Stimulated activated CD4-positive, alpha-beta T cell treated with anti-CD3 and anti-CD28 coated beads, Interleukin-15, amount 100 ng/mL, for 1 hour (primary cell): ENCODE results near the gene TACC2.

Experiments
- DNase-seq, 2 donors: peaks; one replicate each; pipeline ENCODE4 v3.0.0-alpha.2; 2020; ENCODE audit warnings: low read depth in 1 of 2, low spot score in 1 of 2

Gene TACC2

DNA sequence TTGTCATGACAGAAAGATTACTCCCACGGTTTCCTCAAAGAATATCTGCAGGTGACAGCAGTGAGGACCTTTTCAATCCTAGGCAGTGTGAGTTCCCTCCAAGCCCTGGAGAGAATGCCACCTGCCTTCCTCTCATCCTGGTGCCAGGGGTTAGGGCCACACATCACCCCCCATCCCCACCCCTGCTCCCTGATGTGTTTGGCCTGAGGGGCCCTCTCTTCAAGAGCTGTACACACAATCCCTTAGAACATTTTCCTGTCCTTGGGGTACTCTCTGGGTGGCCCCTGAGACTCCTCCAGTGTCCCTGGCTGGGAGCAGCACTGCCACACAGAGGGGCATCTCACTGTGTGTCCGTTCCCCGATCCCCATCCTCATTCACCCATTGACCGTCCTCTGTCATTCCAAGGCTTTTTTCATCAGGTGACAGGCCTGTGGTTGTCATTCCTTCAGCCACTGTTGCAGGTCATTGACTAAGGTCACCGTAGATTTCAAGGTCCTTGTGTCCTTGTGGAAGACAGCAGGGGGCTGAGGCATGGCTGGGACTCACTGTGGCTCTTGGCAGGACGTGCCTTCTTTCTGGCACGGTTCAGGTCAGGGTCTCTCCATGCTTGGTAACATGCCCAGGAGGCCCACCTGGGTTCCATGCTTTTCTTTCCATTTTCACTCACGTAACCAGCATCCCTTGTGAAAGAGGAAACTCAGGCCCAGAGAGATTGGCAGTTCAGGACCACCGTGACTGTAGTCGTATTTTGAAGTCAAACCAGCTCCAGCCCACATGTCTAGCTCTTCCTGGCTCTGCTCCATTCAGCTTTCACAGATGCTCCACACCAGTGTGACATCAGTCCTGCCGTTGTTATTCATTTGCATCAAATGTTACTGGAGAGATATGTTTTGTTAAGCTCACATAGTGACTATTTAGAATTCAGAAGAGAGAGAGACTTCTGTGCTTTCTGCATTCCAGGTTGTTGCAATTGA is 255.3 kb downstream of the TACC2 start:
- DNase-seq, result no peak

- DNase-seq, result no peak
Measured at GRCh38 chr10:122245136-122245535, 256.2 kb downstream of the TACC2 start.

- no peak for DNase-seq
Measured at GRCh38 chr10:122245897-122246296, 256.9 kb downstream of the TACC2 start.

DNA sequence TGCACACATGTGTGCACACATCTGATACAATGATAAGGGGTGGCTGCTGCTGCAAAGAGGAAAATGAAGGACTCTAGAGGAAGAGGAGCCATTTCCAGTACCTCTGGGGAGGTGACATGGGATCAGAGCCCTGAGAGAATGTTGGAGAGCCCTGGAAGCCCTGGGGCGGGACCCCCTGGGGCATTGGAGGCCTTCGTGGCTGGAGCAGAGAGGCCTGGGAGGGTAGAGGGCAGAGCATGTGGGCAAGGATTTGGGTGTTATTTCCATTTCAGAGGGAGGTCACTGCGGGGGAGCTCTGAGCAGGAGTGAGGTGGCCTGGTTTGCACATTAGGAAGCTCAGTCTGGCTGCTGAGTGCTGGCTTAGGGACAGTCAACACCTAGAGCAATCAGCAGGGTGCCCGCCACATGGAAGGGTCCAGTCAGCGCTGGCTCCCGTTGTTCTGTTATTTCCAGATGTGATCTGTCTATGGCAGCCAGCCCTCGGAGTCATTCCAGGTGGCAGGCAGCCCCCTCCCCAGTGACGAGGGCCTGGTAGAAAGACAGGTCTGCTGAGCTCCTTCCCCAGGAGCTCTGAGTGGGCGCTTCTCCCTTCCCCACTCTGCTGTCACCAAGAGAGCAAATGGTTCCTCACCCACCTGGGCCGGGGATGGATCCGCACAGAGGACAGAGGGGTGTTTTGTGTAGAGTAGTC is 258.0 kb downstream of the TACC2 start:
- DNase-seq, result no peak

DNA sequence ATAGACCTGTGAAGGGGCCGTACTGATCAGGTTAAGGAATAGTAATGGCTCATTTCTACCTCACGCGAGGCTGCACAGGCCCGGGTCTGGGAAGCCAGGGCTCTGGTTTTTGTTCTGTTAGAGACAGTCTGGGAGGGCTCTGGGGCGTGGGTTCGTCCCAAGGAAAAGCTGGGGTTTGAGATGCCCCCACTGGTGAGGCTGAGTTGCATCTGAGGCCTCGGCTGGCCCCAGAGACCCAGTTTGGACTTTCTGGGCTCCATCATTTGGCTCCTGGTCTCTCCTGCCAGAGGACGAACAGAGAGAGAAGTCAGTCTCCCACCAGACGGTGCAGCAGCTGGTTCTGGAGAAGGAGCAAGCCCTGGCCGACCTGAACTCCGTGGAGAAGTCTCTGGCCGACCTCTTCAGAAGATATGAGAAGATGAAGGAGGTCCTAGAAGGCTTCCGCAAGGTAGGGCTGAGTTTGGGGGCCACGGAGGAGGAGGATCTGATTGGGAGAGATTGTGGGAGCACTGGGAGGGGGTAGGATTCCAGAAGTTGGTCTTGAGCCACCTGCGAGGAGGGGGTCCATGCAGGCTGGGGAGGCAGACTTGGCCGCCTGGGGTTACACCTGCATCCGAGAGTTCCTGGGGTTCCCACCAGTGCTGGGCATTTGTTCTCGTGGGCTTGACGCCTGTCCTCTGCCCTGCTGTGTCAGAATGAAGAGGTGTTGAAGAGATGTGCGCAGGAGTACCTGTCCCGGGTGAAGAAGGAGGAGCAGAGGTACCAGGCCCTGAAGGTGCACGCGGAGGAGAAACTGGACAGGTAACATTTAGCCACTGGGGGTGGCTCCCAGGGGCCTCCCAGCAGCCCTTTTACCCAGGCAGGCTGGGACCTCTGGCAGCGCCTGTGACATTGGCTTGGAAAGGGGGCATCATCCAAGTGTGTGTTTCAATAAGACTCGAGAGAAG is 259.7 kb downstream of the TACC2 start:
- no peak for DNase-seq

DNA sequence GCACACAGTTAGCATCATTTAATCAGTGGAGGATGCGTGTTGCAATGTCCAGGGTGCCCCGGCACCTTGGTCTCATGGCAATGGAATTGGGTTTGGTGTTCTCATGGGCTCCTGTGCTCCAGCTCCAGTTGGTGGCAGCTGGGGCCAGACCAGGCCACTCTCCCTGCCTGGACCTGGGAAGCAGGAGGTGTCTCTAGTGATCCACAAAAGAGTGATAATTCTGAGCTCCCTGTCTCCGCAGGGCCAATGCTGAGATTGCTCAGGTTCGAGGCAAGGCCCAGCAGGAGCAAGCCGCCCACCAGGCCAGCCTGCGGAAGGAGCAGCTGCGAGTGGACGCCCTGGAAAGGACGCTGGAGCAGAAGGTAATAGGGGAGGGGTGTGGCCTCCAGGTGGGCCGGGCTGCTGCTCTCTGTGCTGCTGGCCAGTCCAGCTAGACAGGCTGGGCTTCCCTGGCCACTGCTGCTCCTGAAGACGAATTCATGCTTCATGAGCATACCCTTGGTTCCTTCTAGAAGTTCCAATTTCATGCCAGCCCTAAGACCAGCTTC is 260.4 kb downstream of the TACC2 start:
- DNase-seq, result no peak

DNA sequence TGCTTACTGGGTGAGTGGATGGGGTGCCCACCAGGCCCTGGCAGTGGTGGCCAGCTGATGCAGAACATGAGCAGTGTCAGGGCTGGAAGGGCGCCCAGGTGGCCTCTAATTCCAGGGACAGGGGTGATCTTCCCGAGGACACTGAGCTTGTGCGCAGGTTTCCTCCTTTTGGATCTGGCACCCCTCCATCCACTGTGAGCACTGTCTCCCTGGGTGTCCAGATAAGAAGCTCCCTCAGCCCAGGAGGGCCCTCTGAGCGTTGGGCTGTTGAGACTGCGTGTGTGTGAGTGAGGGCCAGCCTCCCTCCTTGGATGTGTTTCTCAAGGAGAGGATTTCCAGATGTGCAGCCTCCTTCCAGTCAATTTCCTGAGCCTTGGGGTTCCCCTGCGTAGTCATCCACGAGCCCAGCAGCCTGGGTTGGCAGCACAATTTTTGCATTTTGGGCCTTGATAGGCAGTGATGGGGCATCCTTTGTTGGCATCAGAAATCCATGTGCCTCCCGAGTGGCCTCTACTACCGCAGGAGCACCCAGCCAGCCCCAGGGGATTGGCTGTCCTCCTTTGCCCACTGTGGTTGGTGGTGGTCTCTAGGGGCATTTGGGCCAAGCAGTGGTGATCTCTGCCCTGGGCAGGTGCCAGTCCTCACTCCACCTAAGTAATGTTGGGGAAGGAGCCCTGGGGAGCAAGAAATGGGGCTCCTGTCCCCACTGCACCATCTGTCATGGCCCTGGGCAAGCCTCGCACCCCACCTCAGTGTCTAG is 261.2 kb downstream of the TACC2 start:
- no peak for DNase-seq

- no peak for DNase-seq
Measured at GRCh38 chr10:122251459-122252255, 262.7 kb downstream of the TACC2 start.

- no peak for DNase-seq
Measured at GRCh38 chr10:122252805-122253204, 263.8 kb downstream of the TACC2 start.

DNA sequence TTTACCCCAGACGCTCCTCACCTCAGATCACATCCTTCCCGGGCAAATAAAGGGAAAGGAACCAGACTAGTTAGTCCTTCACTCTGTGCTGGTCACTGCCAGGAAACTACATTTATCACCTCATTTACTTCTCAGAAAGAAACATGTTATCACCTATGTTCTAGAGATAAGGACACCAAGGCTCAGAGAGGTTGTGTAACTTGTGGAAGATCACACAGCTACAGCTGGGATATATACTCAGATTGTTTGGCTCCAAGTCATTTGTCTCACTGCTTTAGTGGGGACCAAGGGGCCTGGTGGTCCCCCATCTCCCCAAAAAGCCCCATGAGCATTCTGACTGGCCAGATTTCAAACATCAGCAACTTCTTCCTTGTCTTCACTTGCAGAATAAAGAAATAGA is 264.6 kb downstream of the TACC2 start:
- no peak for DNase-seq

- DNase-seq, result no peak
Measured at GRCh38 chr10:122254831-122255230, 265.9 kb downstream of the TACC2 start.

GRCh38 chr10:122255509-122256301 is 266.7 kb downstream of the TACC2 start:
- no peak for DNase-seq

GRCh38 chr10:122257041-122257440 is 268.1 kb downstream of the TACC2 start:
- DNase-seq, result no peak

DNA sequence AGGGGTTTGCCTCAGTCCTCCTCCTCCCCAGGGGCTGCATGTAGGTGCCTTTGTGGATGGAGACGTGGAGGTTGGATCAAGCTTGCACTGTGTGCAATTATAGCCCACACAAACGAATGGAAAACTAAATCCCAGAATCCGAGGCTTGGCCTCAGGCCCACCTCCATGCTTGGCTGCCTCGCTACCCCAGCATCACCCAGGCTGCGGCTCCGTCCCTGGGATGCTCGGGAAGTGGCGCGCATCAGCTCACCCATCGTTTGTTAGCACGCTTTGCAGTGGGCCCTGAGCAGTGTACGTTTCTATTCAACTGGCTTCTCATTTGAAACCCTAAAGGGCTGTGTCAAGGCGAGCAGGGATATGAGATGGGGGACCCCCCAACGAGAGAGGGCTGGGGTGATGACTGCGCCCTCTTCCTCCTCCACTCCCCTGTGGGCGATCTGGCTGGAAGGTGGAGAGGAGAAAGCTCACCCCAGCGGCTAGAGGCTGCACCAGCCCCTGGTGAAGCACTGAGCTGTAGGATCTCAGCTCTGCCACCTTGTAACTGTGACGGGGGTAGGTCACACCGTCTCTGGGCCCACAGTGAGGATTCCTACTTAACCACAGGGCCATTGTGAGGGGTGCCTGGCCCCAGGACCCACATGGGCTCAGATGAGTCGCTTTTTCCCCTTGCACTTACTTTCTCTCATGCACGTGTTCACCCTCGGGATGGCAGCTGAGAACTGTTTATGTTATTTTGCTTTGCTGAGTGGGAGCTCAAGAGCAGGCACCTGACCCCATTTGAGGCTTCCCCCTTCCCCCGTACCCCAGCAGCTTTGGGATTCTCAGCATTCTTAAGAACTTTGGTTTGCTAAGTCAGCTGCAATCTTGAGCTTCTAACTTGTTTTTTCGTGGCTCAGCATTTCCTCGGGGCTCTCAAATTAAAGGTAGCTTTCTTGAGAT is 269.4 kb downstream of the TACC2 start:
- DNase-seq, result no peak

GRCh38 chr10:122259075-122259466 is 270.1 kb downstream of the TACC2 start:
- no peak for DNase-seq

DNA sequence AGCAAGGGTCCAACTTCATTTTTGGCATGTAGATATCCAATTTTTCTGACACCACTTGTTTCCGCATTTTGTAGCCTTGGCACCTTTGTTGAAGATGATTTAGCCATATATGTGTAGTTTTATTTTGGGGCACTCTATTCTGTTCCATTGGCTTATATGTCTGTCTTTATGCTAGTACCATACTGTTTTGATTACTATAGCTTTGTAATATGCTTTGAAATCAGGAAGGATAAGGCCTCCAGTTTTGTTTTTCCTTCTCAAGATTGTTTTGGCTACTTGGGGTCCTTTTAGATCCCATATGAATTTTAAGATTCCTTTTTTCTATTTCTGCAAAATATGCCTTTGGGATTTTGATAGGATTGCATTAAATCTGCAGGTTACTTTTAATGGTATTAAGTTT is 272.6 kb downstream of the TACC2 start:
- no peak for DNase-seq

GRCh38 chr10:122263971-122264370 is 275.0 kb downstream of the TACC2 start:
- DNase-seq, result no peak

- no peak for DNase-seq
Measured at GRCh38 chr10:122264436-122264835, 275.5 kb downstream of the TACC2 start.
